Inflammatory macrophage (primary cell): ENCODE results near the gene SCTR.

ENCODE experiments used
- DNase-seq, 2 donors: peaks; one replicate each; pipeline ENCODE4 v3.0.0-alpha.2; 2020 to 2022

The SCTR gene

DNA sequence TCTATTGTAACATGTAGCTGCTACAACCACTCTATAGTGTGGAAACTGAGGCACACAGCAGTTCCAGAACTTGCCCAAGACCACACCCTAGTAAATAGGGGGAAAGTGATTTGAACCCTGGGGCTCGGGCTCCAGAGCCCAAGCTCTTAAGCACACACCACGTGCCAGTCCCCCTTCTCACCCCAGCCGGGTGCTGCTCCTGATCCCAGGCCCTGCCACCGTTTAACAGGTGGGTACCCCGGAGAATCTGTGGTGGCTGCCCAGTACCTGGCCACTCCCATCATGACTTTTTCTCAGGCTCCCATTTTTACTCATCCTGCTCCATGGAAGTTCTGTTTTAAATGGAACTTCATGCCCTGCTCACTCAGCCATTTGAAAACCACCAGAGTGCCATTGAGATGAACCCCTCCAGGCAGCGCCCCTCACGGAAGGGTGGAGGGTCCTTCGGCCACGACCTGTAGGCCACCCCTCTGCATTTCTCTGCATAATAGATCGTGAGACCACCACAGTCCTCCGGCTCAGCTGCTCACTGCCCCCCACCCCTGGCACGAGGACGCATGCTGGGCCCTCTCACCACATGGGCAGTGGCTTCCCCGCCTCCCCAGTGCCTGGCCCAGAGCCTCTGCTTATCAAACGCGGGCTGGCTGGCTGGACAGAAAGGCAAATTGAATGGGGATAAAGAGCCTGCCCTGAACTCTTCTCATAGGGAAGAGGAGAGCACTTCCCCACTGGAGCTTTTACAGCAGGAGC lies 50.5 kb downstream of the SCTR start:
- no peak for DNase-seq

DNA sequence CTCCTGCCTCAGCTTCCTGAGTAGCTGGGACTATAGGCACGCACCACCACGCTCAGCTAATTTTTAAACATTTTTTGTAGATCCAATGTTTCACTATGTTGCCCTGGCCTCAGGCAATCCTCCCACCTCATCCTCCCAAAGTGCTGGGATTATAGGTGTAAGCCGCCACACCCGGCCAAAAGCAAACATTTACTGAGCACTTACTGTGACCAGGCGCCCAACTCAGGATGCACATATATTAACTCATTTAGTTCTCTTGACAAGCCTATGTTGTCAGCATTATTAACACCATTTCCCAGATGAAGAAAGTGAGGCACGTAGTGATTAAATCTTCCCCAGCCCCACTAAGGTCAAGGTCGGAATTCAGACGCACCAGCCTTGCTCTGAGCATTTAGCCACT lies 51.5 kb downstream of the SCTR start:
- DNase-seq: no peak

DNA sequence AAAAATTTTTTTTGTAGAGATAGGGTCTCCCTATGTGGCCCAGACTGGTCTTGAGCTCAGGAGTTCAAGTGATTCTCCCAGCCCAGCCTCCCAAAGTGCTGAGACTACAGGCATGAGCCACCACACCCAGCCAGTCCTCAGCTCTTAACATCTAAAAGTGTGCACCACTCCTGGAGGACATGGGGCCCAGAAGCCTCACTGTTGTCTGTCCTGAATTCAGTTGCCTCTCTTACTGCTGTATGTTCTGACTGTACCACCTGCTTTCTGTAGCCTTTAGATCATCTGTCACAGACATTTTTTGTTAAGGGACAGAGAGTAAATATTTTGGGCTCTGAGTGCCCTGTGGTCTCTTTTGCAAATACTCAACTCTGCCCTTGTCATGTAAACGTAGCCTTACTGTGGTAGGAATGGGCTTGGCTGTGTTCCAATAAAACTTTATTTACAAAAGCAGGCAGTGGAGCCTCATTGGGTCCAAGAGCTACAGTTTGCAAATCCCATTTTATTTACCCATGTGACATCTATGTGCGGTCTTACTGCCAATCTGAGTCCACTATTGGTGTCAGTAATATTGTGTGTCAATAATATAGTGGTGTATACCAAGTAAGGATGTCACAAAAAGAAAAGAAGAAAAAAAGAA lies 54.5 kb downstream of the SCTR start:
- DNase-seq: no peak

DNA sequence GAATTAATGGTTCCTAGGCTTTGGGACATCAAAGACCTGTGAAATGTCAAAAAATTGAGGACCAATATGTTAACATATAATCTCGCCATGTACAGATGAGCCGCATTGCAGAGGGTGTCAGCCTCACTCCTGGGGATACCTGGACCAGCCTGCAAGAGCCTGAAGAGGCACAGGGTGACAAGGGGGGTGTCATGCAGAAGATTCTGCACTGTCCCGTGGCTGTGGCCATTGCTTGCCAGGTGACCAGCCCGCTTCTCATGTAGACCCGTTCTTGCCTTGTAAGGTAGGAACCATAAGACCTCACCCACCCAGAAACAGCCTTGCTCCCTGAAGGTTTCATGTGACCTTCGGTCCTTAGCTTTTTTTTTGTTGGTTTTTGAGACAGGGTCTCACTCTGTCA lies 55.2 kb downstream of the SCTR start:
- no peak for DNase-seq

DNA sequence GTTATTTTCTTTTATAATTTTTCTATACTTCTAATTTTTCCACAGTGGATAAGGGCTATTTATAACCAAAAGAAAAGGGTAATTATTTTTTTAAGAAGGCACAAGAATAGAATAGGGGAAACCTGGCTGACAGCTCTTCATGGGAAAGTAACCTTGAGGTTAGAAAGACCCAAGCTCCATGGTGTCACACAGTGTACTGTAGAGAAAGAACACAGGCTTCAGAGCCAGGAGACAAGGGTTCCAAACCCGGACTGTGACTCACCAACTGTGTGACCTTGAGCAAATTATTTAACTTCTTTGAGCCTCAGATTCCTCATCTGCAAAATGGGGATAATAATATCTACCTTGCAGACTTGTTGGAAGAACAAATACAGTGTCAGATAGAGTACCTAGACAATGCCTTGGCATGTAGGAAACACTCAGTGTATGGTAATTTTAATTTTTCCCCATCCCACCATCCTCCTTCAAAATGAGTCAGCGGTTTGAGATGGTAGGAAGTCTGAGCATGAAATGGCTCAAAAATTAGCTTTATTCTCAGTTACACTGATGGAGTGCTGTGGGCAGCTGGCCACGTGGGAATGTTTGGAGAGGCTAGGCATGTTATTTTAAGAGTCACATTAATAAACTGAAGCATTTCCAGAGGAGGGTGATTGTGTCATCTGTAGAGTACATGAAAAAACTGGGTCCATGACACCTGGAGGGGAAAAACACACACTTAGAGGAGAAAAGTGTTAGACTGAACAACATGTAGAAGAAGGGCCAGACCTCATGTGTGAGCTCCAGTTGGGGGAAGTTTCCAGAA lies 55.9 kb downstream of the SCTR start:
- DNase-seq: no peak

DNA sequence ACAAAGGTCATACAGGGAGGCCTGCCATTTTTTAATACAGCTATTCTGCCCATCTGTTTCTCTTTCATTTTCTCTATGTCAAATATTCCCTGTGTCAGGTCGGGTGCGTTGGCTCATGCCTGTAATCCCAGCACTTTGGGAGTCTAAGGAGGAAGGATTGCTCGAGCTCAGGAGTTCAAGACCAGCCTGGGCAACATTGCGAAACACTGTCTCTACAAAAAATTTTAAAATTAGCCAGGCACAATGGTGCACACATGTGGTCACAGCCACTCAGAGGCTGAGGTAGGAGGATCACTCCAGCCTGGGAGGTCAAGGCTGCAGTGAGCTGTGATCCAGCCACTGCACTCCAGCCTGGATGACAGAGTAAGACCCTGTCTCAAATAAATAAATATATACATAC lies 57.9 kb downstream of the SCTR start:
- DNase-seq: no peak

DNA sequence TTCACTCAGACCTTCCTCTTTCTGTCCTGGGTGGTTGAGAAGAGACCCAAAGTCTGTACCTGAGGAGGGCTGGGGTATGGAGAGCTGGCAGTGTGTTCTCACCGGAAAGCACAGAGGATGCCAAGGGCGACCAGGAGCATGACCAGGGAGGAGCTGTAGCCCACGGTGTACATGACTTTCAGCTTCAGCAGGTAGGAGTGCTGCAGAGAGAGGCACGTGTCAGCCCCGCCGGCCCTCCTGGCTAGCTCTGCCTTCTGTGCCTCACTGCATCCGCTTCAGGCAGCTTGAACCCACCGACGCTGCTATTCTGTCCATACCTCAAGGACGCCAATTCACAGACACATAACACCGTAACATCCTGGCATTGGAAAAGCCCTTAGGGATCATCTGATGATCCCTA lies 58.6 kb downstream of the SCTR start:
- no peak for DNase-seq

DNA sequence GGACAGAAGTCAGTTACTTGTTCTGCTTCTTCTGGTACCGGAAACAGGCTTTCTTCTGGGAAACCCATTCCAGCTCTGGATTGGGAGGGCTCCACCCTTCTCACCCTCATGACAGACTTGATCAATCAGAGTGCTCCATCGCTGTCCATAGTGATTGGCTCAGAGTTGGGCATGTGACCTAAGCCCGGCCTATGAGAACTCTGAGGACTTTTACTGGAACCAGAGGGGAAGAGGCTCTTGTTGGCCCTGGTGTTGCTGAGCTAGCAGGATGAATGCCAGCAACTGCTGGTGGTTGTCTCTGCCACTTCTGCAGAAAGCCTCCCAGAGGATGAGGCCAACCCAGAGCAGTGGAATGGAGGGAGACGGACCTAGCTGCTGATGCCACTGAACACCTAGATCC lies 59.3 kb downstream of the SCTR start:
- peak in 1 of 2 donors; percentile 11 for DNase-seq

DNA sequence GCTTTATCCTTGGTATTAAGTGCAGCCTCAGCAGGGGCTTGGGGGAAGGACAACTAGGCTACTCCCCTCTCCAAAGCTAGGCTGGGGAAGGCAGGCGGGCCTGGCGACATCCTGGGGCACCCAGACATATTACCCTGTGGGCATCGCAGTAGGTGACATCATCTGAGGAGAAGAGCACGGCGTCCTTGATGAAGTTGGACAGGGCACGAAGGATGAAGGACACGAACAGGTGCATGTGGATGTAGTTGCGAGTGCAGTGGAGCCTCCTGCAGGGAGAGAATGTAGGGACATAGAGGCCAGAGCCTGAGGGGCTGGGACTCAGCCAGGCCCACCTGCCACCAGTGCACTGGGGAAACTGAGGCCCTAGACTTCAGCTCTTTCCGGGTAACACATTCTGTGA lies 60.3 kb downstream of the SCTR start:
- DNase-seq: no peak

DNA sequence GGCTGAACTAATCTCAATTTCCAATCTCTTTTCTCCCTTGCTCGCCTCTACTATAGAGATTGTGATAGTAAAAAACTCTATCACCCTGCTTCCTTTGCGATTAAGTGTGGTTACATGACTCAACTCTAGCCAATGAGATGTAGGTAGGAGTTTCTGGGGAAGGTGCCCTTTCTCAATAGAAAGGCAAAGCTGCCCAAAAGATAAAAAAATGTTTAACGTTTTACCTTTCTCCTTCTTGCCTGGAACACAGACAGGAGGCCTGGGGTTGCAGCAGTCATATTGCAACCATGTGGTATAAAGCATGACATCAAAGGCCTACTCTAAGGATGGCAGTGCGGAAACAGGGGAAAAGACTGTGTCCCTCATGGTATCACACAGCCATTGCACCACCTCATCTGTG lies 61.1 kb downstream of the SCTR start:
- no peak for DNase-seq

DNA sequence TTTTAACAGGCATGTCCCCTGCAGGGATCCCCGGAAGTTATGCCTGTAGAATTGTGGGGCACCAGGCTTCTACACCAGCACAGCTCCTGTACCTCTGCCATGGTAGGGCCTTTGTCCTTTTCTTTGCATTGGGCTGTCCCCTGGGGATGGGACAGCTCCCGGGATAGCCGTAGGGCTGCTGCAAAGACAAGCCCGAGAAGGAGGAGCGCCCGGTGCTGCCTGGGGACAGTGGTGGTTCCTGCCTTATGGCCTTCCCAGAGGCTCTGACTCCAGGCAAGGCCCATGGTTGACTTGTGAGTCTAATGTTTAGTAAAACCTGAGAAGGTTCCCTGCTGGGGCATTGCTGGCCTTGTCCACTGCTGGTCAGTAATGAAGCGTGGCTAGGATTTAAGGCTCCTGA lies 61.7 kb downstream of the SCTR start:
- DNase-seq: no peak

DNA sequence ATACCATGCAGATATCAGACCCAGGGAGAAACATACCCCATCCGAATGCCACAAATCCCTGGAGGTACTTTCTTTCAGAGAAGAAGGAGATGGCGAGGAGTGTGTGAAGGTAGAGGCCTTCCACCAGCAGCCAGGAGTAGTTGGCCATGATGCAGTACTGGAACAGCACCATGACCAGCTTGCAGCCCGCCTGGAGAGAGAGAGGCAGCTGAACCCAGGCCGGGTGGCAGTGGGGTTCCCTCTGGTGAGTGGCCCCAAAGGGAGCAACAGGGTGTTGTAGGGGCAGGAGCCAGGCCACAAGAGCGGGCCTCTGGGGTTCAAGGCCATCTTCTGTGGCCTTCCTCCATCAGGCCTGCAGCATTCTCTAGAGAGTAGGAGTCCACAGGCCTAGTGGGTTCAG lies 62.5 kb downstream of the SCTR start:
- DNase-seq: no peak

DNA sequence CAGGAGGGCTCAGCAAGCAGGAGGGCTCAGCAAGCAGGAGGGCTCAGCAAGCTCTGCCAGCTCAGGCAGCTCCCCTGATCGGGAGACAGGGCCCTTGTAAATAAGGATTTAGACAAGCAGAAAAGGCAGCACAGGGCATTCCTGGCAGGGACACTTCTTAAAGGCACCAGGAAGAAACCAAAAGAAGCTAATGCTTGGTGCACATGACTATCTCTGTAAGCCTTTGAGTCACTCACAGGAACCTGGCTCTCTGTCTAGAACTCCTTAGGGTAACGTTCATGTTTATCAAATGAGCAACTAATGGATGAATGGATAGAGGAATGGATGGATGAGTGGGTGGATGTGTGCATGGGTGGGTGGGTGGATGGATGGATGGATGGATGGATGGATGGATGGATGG lies 64.2 kb downstream of the SCTR start:
- no peak for DNase-seq

DNA sequence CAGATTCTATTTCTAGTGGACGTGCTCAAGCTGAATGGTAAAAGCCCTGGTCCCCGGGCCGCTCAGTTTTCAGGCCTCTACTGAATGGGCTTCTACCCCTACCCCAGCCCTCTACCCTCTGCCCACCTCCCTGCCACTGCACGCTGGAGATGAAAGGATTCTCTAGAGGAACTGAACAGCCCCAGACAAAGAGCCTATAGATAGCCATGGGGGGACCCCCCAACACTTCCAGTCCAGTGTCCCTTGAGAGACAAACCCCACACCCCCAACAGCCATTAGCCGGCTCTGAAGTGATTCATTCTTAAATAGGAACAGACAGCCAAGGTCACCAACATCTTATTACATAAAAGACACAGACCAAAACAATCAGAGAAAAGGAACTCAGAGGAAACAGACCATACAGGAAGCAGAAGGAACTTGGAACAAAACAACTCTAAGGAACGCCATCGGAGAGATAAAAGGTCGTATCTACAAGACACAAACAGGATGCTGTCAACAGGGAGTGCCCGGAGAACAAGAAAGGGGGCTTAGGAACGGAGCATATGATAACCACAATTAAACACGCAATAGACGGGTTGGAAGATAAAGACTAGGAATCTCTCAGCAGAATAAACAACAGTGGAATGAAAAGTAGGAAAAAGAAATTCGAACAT lies 69.1 kb downstream of the SCTR start:
- DNase-seq: peak in 1 of 2 donors; percentile 15

DNA sequence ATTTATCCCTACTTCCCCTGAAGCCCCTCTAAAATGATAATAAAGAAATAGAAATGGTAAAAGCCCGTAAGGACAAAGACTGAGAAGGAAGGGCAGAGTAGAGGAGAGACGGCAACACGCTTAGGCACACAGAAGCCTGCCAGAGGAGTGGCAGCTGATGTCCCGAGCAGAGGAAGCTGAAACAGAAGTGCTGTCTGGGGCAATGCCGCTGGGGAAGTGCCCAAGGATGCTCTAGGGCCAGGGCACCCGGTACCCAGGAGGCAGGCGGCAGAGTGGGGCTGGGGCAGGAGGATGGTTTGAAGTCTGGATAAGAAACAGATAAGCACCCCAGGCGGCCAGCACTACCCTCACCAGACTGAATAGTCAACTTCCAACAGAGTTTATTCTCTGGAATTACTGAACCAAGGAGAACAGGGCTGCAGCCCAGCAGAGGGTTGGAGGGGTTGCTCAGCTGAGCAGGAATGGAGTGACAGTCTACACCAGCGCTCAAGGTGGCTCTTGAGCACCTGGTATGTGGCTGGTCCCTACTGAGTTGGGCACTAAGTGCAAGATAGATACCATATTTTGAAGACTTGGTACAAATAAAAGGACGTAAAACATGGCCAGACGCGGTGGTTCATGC lies 70.2 kb downstream of the SCTR start:
- DNase-seq: no peak

DNA sequence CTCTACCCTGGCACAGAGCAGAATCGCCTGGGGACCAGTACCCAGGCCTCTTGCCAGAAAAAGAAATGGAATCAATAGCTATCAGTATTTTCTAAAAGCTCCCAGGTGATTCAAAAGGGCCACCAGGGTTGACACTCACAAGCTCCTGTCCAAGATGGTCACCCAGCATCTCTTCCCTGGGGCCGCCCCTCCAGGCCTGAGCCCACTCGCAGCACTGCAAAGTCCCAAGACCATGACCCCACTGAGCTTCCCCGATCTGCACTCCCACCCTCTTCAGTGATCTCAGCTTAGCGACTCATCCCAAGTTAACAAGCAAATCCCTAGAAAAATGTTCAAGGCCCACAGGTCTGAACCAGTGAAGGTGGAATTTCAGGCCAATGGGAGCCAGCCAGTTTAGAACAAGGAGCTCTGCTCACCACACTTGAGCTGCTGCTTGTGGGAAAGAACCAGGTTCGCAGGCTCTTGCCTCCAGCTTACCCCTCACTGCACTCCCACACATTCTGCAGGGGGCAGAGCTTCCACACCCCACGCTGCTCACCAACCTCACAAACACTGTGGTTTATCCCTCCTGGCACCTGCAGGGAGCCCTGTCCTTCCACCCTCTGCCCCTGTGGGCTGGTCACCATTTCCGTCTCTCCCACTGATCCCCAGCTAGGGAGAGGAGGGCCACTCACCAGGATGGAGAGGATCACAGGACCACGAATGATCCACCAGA lies 72.8 kb downstream of the SCTR start:
- no peak for DNase-seq

DNA sequence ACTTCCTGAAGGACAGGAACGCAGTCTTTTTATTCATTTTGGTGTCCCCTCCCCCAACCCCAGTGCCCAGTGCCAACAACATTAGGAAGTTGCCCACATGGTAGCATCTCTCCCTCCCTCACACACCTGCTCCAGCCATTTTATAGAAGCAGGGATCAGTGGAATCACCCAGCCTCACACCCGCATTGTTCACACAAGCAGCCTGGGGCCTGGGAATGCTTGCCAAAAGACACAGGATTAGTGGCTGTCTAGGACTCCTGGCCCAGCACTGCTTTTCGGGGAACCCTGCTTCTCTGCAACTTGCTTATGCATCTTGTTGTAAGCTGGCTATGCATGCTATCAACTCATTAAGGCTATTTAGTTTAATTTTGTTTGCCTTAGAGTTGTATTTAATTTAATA lies 74.8 kb downstream of the SCTR start:
- DNase-seq: no peak

DNA sequence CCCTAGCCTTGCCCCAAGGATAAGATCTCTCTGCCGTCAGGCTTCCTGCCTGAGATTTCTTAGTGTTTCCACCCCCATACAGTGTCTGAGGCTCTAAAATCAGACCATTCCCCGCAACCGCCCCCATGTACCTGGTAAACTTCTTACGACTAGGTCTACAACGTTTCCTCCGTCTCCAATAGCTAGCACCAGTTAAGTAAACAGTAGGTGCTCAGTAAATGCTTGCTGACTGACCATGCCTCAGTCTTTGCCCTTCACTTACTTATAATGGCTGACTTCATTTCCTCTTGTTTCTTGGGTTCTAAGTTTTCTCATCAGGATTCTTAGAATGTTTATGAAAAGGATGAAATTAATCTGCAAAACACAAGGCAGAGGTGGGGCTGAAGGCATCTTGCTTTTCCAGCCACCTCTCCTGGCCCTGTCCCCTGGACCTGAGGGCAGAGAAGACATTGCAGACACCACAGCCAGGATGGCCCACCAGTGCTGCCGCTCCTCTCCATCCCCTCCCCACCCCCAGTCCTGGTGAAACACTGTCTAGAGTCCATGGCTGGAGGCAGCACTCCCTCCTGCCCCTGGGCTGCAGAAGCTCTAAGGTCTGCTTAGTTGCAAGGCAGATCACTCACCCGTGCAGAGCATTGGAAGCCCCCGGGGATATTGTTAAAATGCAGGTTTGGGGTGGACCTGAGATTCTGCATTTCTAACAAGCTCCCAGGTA lies 75.7 kb downstream of the SCTR start:
- DNase-seq: no peak

DNA sequence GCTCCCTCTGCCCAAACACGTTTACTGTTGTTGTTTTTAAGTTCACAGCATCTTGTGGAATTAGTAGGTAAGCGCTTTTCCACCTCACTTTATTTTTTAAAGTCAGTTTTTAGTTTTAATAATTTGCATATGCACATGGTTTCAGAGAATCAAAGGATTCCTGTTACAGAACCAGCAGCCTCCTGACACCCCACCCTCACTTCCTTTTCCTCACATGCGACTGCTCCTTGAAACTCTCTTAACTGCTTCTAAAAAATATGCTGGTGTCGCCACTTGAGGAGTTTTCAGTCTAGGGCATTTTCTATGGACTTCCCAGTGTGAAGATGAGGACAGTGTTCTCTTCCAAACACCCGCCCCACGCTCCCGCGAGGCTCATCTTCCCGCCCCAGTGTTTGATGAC lies 78.2 kb downstream of the SCTR start:
- no peak for DNase-seq

DNA sequence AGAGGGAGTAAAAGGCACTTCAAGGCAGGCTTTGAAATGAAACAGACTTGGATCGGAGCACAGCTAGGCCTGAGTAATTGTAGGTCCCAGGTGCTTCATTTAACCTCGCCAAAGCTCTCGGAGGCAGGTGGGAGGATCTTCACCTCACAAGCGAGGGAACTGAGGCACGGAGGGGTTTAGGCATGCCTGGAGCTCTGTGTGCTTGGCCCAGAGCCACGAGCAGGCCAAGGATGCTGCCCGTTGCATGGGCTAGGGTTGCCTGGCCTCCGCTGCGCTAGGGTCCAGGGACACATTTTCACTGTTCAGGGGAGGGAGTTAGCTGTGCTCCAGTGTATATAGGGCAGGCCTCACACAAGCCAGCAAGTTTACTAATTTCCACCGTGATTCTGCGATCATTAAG lies 81.4 kb downstream of the SCTR start:
- no peak for DNase-seq

DNA sequence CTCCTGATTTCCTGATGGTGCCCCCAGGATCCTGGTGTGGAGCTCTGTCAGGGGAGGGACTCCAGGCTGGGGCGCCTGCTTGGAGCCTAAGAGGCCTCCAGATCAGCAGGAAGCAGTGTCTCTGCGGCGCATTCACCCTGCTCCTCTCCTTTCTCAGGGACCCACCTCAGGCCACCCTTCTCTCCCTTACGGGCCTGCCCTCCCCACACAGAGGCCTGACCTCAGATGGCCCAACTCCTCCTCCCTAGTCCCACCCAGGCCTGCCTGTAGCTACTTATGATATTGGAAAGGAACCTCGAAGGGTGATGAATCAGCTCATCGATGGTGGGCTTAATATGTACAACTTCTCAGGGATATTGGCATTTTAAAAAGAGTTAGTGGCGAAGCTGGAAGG lies 82.1 kb downstream of the SCTR start:
- DNase-seq: no peak
